ENCODE data around the gene PIK3CD. TPM values are rescaled to one million over a fixed set of nuclear protein-coding genes. Genes with fewer than 3 reads are reported as not detected.

Gene PIK3CD
- total RNA-seq, 1 experiment from 2014 or later: 10.3 TPM

DNA sequence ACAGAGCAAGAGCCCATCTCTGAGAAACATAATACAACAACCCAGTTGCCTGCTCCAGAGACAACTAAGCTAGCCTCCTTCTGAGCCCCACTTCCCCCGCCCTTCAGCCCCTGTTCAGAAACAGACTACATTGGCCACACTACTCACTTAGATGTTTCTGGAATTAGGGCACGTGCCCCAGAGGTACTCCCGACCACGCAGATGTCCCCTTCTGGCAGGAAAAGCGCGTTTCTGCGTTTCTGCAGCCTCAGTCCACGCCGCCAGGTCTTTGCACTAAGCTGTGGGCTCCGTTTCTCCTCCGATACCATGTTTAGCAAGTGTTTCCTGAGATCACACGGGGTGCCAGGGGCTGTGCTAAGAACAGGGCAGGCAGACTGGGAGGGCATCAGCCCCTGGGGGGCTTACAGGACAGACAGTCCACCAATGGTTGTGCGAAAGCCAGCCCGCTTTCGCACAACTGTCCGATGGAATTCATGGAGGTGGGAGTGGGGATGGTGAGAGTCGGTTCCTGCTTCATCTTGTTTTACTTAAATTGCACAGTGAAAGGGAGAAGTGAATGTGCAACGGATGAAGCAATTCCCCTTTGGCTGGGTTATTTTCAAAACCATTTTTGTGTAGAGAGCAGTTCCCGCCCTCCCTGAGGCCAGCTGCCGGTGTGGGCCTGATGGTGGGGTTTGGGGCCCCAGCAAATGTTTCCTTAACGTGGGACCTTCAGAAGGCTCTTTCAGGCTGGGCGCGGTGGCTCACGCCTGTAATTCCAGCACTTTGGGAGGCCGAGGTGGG lies 2.7 kb downstream of the PIK3CD start:
- ChIA-PET CTCF (interaction anchor here (0.6 kb wide), 1 partner anchor 236 kb away, joined by 15 read pairs; no protein-coding TSS in a partner anchor), POLR2A (ENCODE audit: unreplicated experiment) (no interaction called here)
- Histone ChIP-seq H4K20me1 (ENCODE audit: insufficient read depth) (no peaks in the 10 kb centered on the region), H3K79me2 (ENCODE audit: low read depth) (no peaks in the 10 kb centered on the region), H3F3A (ENCODE audit: insufficient read depth, low read depth) (no peaks in the 10 kb centered on the region), H3K4me3 (no peak overlapping the region), H3K9me2 (ENCODE audit: insufficient read depth) (no peaks in the 10 kb centered on the region), H3K4me1 (replicated peaks; ENCODE audit: insufficient read depth) (0 out of 2 replicates have a peak, but pooled peaks cover 2% of the 10 kb centered on the region), H3K27ac (no peak overlapping the region), H2AFZ (no peak overlapping the region), H3K36me3 (ENCODE audit: low read depth) (no peaks in the 10 kb centered on the region), H3K27me3 (ENCODE audit: insufficient read depth, low read depth) (peaks cover 5% of the 10 kb centered on the region; the same call in 1 of the 2 replicates), H3K4me2 (no peak overlapping the region), H3K9me3 (ENCODE audit: insufficient read depth, low read depth) (no peaks in the 10 kb centered on the region)
- no peak for DNase-seq
- TF ChIP-seq, protein P1, sequence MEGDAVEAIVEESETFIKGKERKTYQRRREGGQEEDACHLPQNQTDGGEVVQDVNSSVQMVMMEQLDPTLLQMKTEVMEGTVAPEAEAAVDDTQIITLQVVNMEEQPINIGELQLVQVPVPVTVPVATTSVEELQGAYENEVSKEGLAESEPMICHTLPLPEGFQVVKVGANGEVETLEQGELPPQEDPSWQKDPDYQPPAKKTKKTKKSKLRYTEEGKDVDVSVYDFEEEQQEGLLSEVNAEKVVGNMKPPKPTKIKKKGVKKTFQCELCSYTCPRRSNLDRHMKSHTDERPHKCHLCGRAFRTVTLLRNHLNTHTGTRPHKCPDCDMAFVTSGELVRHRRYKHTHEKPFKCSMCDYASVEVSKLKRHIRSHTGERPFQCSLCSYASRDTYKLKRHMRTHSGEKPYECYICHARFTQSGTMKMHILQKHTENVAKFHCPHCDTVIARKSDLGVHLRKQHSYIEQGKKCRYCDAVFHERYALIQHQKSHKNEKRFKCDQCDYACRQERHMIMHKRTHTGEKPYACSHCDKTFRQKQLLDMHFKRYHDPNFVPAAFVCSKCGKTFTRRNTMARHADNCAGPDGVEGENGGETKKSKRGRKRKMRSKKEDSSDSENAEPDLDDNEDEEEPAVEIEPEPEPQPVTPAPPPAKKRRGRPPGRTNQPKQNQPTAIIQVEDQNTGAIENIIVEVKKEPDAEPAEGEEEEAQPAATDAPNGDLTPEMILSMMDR (conservative IDR thresholded peaks at IDR 0.05): no peak
- TF ChIP-seq EZH2 (IDR thresholded peaks at IDR 0.05; ENCODE audit: low read depth): no peak
- no TSS peak for BruUV-seq (replicated peaks)
- intact Hi-C loops (cut with micrococcal nuclease; ENCODE audit: unreplicated experiment): no loop called here

DNA sequence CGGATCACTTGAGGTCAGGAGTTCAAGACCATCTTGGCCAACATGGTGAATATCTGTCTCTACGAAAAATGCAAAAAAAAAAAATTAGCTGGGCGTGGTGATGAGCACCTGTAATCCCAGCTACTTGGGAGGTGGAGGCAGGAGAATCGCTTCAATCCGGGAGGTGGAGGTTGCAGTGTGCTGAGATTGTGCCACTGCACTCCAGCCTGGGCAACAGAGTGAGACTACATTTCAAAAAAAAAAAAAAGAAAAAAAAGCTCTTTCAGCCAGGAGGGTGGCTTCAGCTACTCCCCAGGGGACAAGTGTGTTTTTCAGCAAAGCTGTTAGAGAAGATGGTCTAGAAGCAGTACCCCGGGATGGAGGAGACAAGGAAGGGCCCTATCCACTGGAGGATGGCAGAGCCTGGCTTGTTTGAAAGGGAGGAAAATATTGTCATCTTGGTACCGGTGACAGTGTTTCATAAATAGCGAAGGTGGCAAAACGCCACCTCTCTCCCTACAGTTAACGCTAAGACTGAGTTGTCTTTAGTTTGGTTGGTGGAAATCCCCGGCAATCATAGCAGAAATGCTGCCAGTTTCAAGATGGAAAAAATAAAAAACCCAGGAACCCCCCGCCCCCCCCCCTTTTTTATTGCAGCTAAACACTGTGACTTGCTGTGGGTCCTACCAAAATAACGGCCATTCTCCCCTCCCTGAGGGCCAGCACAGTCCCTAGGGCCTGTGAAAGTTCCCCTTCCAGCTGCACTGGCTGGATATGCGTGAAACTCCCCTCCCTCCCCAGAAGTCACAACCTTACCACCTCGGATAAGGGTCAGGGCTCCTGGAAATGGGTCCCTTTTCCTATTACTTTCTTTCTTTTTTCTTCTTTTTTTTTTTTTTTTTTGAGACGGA lies 3.5 kb downstream of the PIK3CD start:
- Histone ChIP-seq H3K4me2 (no peak overlapping the region), H4K20me1 (ENCODE audit: insufficient read depth) (no peaks in the 10 kb centered on the region), H3K36me3 (ENCODE audit: low read depth) (no peaks in the 10 kb centered on the region), H3K4me1 (replicated peaks; ENCODE audit: insufficient read depth) (0 out of 2 replicates have a peak, but pooled peaks cover 6% of the 10 kb centered on the region), H2AFZ (no peak overlapping the region), H3K9me2 (ENCODE audit: insufficient read depth) (no peaks in the 10 kb centered on the region), H3K9me3 (ENCODE audit: insufficient read depth, low read depth) (no peaks in the 10 kb centered on the region), H3K79me2 (ENCODE audit: low read depth) (no peaks in the 10 kb centered on the region), H3K27ac (no peak overlapping the region), H3K27me3 (ENCODE audit: insufficient read depth, low read depth) (peaks cover 5% of the 10 kb centered on the region; the same call in 1 of the 2 replicates), H3F3A (ENCODE audit: insufficient read depth, low read depth) (no peaks in the 10 kb centered on the region), H3K4me3 (no peak overlapping the region)
- DNase-seq: no peak
- intact Hi-C loops (cut with micrococcal nuclease; ENCODE audit: unreplicated experiment): no loop called here
- ChIA-PET POLR2A (ENCODE audit: unreplicated experiment) (no interaction called here), CTCF (no interaction called here)
- no peak for TF ChIP-seq EZH2 (IDR thresholded peaks at IDR 0.05; ENCODE audit: low read depth)
- TF ChIP-seq, protein P1 (conservative IDR thresholded peaks at IDR 0.05): no peak
- no TSS peak for BruUV-seq (replicated peaks)

DNA sequence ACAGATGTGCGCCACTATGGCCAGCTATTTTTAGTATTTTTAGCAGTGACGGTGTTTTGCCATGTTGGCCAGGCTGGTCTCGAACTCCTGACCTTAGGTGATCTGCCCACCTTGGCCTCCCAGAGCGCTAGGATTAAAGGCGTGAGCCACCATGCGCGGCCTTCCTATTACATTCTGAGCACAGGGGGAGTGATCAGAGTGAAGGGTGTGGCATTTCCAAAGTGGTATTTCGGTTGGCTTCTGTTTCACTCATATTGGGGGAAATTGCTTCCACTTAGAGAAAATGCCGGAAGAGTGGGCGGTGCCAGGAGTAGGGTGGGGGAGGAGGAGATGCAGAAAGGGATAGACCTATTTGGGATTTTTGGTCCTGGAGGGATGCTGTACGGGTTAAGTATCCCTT lies 4.3 kb downstream of the PIK3CD start:
- no peaks in the 10 kb centered on the region for H3K9me3 ChIP-seq (ENCODE audit: insufficient read depth, low read depth)
- H3K27ac ChIP-seq: no peak overlapping the region
- H3K79me2 ChIP-seq (ENCODE audit: low read depth): no peaks in the 10 kb centered on the region
- DNase-seq: no peak
- H3K27me3 ChIP-seq (ENCODE audit: insufficient read depth, low read depth): peaks cover 5% of the 10 kb centered on the region; the same call in 1 of the 2 replicates
- no peaks in the 10 kb centered on the region for H3F3A ChIP-seq (ENCODE audit: insufficient read depth, low read depth)
- no peak overlapping the region for H3K4me2 ChIP-seq
- no peaks in the 10 kb centered on the region for H4K20me1 ChIP-seq (ENCODE audit: insufficient read depth)
- intact Hi-C loops (cut with micrococcal nuclease; ENCODE audit: unreplicated experiment): no loop called here
- no peak overlapping the region for H3K4me3 ChIP-seq
- TF ChIP-seq, protein P1 (conservative IDR thresholded peaks at IDR 0.05): no peak
- TF ChIP-seq EZH2 (IDR thresholded peaks at IDR 0.05; ENCODE audit: low read depth): no peak
- H3K4me1 ChIP-seq (replicated peaks; ENCODE audit: insufficient read depth): 0 out of 2 replicates have a peak, but pooled peaks cover 6% of the 10 kb centered on the region
- no peaks in the 10 kb centered on the region for H3K36me3 ChIP-seq (ENCODE audit: low read depth)
- no TSS peak for BruUV-seq (replicated peaks)
- no peaks in the 10 kb centered on the region for H3K9me2 ChIP-seq (ENCODE audit: insufficient read depth)
- no peak overlapping the region for H2AFZ ChIP-seq
- ChIA-PET CTCF (no interaction called here), POLR2A (ENCODE audit: unreplicated experiment) (no interaction called here)

All from PC-9 (cell line).